ENCODE results near the gene CLEC14A.

Gene CLEC14A

GRCh38 chr14:38255673-38256532 lies at the start of gene CLEC14A:
Gene CLEC14A (minus strand): TSS chr14:38256093. CDS start chr14:38256022, 71 bp downstream.
- DNase-seq: no peak

- DNase-seq: no peak
Observed at GRCh38 chr14:38302966-38303365, 47.1 kb upstream of the CLEC14A start.

GRCh38 chr14:38302034-38302433 lies 46.1 kb upstream of the CLEC14A start:
- DNase-seq: no peak

- no peak for DNase-seq
Observed at GRCh38 chr14:38297681-38298080, 41.8 kb upstream of the CLEC14A start.

- no peak for DNase-seq
Observed at GRCh38 chr14:38291681-38292467, 36.0 kb upstream of the CLEC14A start.

- no peak for DNase-seq
Observed at GRCh38 chr14:38290601-38291188, 34.8 kb upstream of the CLEC14A start.

GRCh38 chr14:38286452-38286851 lies 30.6 kb upstream of the CLEC14A start:
- no peak for DNase-seq

GRCh38 chr14:38285962-38286361 lies 30.1 kb upstream of the CLEC14A start:
- no peak for DNase-seq

GRCh38 chr14:38282936-38283335 lies 27.0 kb upstream of the CLEC14A start:
- DNase-seq: no peak

GRCh38 chr14:38280081-38280480 lies 24.2 kb upstream of the CLEC14A start:
- no peak for DNase-seq

- DNase-seq: no peak
Observed at GRCh38 chr14:38279572-38279971, 23.7 kb upstream of the CLEC14A start.

GRCh38 chr14:38278035-38278434 lies 22.1 kb upstream of the CLEC14A start:
- no peak for DNase-seq

GRCh38 chr14:38262844-38263243 lies 7.0 kb upstream of the CLEC14A start:
- no peak for DNase-seq

GRCh38 chr14:38261620-38262019 lies 5.7 kb upstream of the CLEC14A start:
- DNase-seq: no peak

GRCh38 chr14:38257507-38257906 lies 1.6 kb upstream of the CLEC14A start:
- DNase-seq: no peak

- DNase-seq: no peak
Observed at GRCh38 chr14:38256533-38256840, 594 bp upstream of the CLEC14A start.

GRCh38 chr14:38255408-38255672 lies 553 bp downstream of the CLEC14A start:
- no peak for DNase-seq

GRCh38 chr14:38254571-38255407 lies 1.1 kb downstream of the CLEC14A start:
- no peak for DNase-seq

- DNase-seq: no peak
Observed at GRCh38 chr14:38253676-38254075, 2.2 kb downstream of the CLEC14A start.

GRCh38 chr14:38252066-38252710 lies 3.7 kb downstream of the CLEC14A start:
- no peak for DNase-seq

- no peak for DNase-seq
Observed at GRCh38 chr14:38250331-38250730, 5.6 kb downstream of the CLEC14A start.

- DNase-seq: no peak
Observed at GRCh38 chr14:38248321-38249028, 7.4 kb downstream of the CLEC14A start.
